ENCODE measurements around the gene REG3A.

DNA sequence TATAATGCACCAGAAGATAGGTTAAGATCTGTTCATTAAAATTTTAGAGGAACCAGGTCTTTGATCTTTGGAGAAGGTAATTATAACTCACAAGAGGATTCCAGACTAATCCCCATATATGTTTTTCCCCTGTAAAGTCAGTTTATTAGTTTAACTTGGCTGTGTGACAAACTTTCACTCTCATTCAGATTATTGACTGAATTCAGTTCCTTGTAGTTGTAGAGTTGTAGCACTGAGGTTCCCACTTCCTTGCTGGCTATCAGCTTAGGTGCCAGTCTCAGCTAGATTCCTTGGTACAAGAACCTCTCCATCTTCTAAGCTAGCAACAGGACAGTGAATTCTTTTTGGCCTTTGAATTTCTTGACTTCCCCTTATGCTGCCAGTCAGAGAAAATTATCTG lies 20.1 kb downstream of the REG3A start:
- TF ChIP-seq, protein P1, sequence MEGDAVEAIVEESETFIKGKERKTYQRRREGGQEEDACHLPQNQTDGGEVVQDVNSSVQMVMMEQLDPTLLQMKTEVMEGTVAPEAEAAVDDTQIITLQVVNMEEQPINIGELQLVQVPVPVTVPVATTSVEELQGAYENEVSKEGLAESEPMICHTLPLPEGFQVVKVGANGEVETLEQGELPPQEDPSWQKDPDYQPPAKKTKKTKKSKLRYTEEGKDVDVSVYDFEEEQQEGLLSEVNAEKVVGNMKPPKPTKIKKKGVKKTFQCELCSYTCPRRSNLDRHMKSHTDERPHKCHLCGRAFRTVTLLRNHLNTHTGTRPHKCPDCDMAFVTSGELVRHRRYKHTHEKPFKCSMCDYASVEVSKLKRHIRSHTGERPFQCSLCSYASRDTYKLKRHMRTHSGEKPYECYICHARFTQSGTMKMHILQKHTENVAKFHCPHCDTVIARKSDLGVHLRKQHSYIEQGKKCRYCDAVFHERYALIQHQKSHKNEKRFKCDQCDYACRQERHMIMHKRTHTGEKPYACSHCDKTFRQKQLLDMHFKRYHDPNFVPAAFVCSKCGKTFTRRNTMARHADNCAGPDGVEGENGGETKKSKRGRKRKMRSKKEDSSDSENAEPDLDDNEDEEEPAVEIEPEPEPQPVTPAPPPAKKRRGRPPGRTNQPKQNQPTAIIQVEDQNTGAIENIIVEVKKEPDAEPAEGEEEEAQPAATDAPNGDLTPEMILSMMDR (conservative IDR thresholded peaks at IDR 0.05; ENCODE audit: low read length): no peak
- TF ChIP-seq EZH2phosphoT487 (IDR thresholded peaks at IDR 0.05; ENCODE audit: borderline replicate concordance, low read depth, low read length): no peak
